Smooth muscle cell (in vitro differentiated cells): ENCODE data around the gene LCLAT1. TPM values are rescaled to one million over a fixed set of nuclear protein-coding genes. Genes with fewer than 3 reads are reported as not detected.

Source experiments
- DNase-seq: peaks from one replicate; lab custom pipeline; 2025; ENCODE audit not compliant: unreplicated experiment; lab: John Stamatoyannopoulos, UW
- H2AFZ ChIP-seq: fragments of 200-600 bp; sonication (generic); 2 replicates; pipeline ENCODE4 v1.6.0; 2016; ENCODE audit warnings: antibody characterized with exemption, low read depth, mild to moderate bottlenecking
- H3F3A ChIP-seq: fragments of 200-600 bp; sonication (generic); 2 replicates; pipeline ENCODE4 v1.6.0; 2017; ENCODE audit warnings: antibody characterized with exemption, low read depth
- H3K27ac ChIP-seq: fragments of 200-600 bp; sonication (generic); 2 replicates; pipeline ENCODE4 v1.5.1; 2016; ENCODE audit warnings: low read depth, mild to moderate bottlenecking
- H3K27me3 ChIP-seq: fragments of 200-600 bp; sonication (generic); 2 replicates; pipeline ENCODE4 v1.6.1; 2016; ENCODE audit warnings: low read depth, mild to moderate bottlenecking
- H3K36me3 ChIP-seq: fragments of 200-600 bp; sonication (generic); 2 replicates; pipeline ENCODE4 v1.5.1; 2016; ENCODE audit warnings: low read depth
- H3K4me1 ChIP-seq: fragments of 200-600 bp; sonication (generic); 2 replicates; pipeline ENCODE4 v1.5.1; 2016; ENCODE audit warnings: low read depth
- H3K4me2 ChIP-seq: fragments of 200-600 bp; sonication (generic); 2 replicates; pipeline ENCODE4 v1.6.0; 2016; ENCODE audit warnings: mild to moderate bottlenecking
- H3K4me3 ChIP-seq: fragments of 200-600 bp; sonication (generic); 2 replicates; pipeline ENCODE4 v1.5.1; 2016; ENCODE audit warnings: mild to moderate bottlenecking
- H3K79me2 ChIP-seq: fragments of 200-600 bp; sonication (generic); 2 replicates; pipeline ENCODE4 v1.6.0; 2016; ENCODE audit warnings: low read depth, mild to moderate bottlenecking
- H3K9ac ChIP-seq: fragments of 200-600 bp; sonication (generic); 2 replicates; pipeline ENCODE4 v1.6.0; 2016; ENCODE audit warnings: low read depth
- H3K9me3 ChIP-seq: fragments of 200-600 bp; sonication (generic); replicated peaks from 2 replicates; pipeline ENCODE4 v1.5.1; 2016; ENCODE audit warnings: low read depth
- H4K20me1 ChIP-seq: fragments of 200-600 bp; sonication (generic); 2 replicates; pipeline ENCODE4 v1.6.0; 2016; ENCODE audit warnings: low read depth
- CTCF ChIP-seq: fragments of 200-600 bp; sonication (generic); IDR thresholded peaks from 2 replicates; pipeline ENCODE4 v1.5.1; 2017; ENCODE audit warnings: borderline replicate concordance, mild to moderate bottlenecking, antibody characterized with exemption; ENCODE audit not compliant: insufficient read depth, poor library complexity, severe bottlenecking
- WGBS: methylation state at CpG from one replicate; pipeline ENCODE4 v1.1.7; 2016; ENCODE audit warnings: low lambda C conversion rate; 5-methylcytosine and 5-hydroxymethylcytosine counted together
- polyA plus RNA-seq: library from polyadenylated mRNA; unstranded; fragments of >200 nt; fragmentation: Nextera tagmentation; extraction: Ambion mirVana; gene quantifications from 2 replicates; pipeline ENCODE4 v1.2.1, GENCODE V29; 2016
- total RNA-seq: library from RNA; depleted of rRNA; stranded (reverse); fragments of >200 nt; gene quantifications from 2 replicates; pipeline ENCODE4 v1.2.3, GENCODE V29; 2014

LCLAT1 gene
- total and polyA plus RNA-seq, 2 experiments from 2014 or later, result 2.6 to 11.7 TPM

DNA sequence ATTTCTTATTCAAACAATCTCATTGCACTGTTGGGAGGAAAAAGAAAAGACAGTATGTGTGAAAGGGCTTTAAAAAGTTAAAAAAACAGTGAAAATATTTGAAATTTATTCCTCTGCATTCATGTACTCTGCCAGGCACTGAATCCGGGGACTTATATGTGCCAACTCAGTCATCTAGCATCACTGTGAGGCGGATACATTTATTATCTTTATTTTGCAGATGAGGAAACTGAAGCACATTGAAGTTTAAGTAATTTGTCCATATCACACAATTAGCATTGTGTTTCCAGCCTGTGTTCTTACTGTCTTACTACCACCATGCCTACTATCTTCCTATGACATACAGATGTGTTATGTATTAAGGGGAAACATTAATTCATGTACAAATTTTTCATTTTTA, 1.8 kb downstream of the LCLAT1 start:
- H2AFZ ChIP-seq, result no peak overlapping the region
- no peak overlapping the region for H3K9ac ChIP-seq
- H3K79me2 ChIP-seq, result peaks cover 38% of the 10 kb centered on the region
- H3K4me1 ChIP-seq, result peaks cover 7% of the 10 kb centered on the region
- no peak for DNase-seq
- WGBS, result 94% methylated on average over 2 of the region's 2 CpGs
- H4K20me1 ChIP-seq, result no peaks in the 10 kb centered on the region
- no peaks in the 10 kb centered on the region for H3F3A ChIP-seq
- H3K9me3 ChIP-seq, result no peaks in the 10 kb centered on the region
- no peak for TF ChIP-seq CTCF
- no peaks in the 10 kb centered on the region for H3K27me3 ChIP-seq
- no peaks in the 10 kb centered on the region for H3K36me3 ChIP-seq
- H3K4me3 ChIP-seq, result no peak overlapping the region
- peak overlapping the region; percentile 97 for H3K4me2 ChIP-seq
- H3K27ac ChIP-seq, result no peak overlapping the region

- H2AFZ ChIP-seq, result no peak overlapping the region
- peaks cover 7% of the 10 kb centered on the region for H3K4me1 ChIP-seq
- H4K20me1 ChIP-seq, result no peaks in the 10 kb centered on the region
- H3K9ac ChIP-seq, result no peak overlapping the region
- no peak overlapping the region for H3K27ac ChIP-seq
- H3K36me3 ChIP-seq, result no peaks in the 10 kb centered on the region
- DNase-seq, result no peak
- no peak overlapping the region for H3K4me3 ChIP-seq
- no peaks in the 10 kb centered on the region for H3K27me3 ChIP-seq
- 100% methylated on average over 1 of the region's 1 CpG for WGBS
- TF ChIP-seq CTCF, result no peak
- H3K79me2 ChIP-seq, result peaks cover 48% of the 10 kb centered on the region
- H3K9me3 ChIP-seq, result no peaks in the 10 kb centered on the region
- no peaks in the 10 kb centered on the region for H3F3A ChIP-seq
- H3K4me2 ChIP-seq, result no peak overlapping the region
Observed at GRCh38 chr2:30450025-30450424, 3.0 kb downstream of the LCLAT1 start.

GRCh38 chr2:30453498-30453897, 6.5 kb downstream of the LCLAT1 start:
- Histone ChIP-seq H3K4me2 (no peak overlapping the region), H3K9ac (no peak overlapping the region), H3K4me3 (no peak overlapping the region), H3K79me2 (peaks cover 53% of the 10 kb centered on the region), H3K9me3 (no peaks in the 10 kb centered on the region), H3K4me1 (peaks cover 4% of the 10 kb centered on the region), H2AFZ (no peak overlapping the region), H3F3A (no peaks in the 10 kb centered on the region), H3K27me3 (no peaks in the 10 kb centered on the region), H3K36me3 (no peaks in the 10 kb centered on the region), H4K20me1 (peaks cover 18% of the 10 kb centered on the region), H3K27ac (no peak overlapping the region)
- DNase-seq, result no peak
- TF ChIP-seq CTCF, result no peak
- WGBS, result 91% methylated on average over 5 of the region's 5 CpGs

GRCh38 chr2:30454571-30454970, 7.5 kb downstream of the LCLAT1 start:
- WGBS, result 47% methylated on average over 6 of the region's 6 CpGs
- H3K4me2 ChIP-seq, result peak overlapping the region; percentile 33
- TF ChIP-seq CTCF, result no peak

More at GRCh38 chr2:30454571-30454970, 7.5 kb downstream of the LCLAT1 start:
- Histone ChIP-seq H3K4me3 (no peak overlapping the region), H3K36me3 (no peaks in the 10 kb centered on the region), H3K27ac (peak overlapping the region; percentile 38), H3K79me2 (peaks cover 49% of the 10 kb centered on the region), H2AFZ (no peak overlapping the region), H3F3A (no peaks in the 10 kb centered on the region), H3K4me1 (peaks cover 4% of the 10 kb centered on the region), H3K9me3 (no peaks in the 10 kb centered on the region), H4K20me1 (peaks cover 21% of the 10 kb centered on the region), H3K27me3 (no peaks in the 10 kb centered on the region), H3K9ac (no peak overlapping the region)
- no peak for DNase-seq
